ENCODE measurements around the gene GAB1. TPM values are rescaled to one million over a fixed set of nuclear protein-coding genes. Genes with fewer than 3 reads are reported as not detected.
"Not testable (repeated sequence)": the region's sequence is repeated elsewhere in the genome, so short reads cannot be mapped to it uniquely, and the experiment has no call there.

GAB1 gene
- total and polyA plus RNA-seq, 7 experiments from 2014 or later = 0.67 to 6.4 (median 2.2) TPM; not detected in 3

GRCh38 chr4:143344774-143345173 is 8.1 kb downstream of the GAB1 start:
- Mint-ChIP-seq H3K9me3 (no peaks in the 10 kb centered on the region), H3K4me3 (no peak overlapping the region), H3K4me1 (no peaks in the 10 kb centered on the region), H3K27ac (no peak overlapping the region), H3K27me3 (peaks cover 16 to 51% (median 36%) of the 10 kb centered on the region in 5 donors), H3K36me3 (no peaks in the 10 kb centered on the region)
- Histone ChIP-seq H3K36me3 (ENCODE audit: control insufficient read depth in 2 of 3, insufficient read depth in 3 of 3, low read length in 3 of 3) (no peaks in the 10 kb centered on the region), H3K27ac (ENCODE audit: low read depth, low read length) (no peak overlapping the region), H3K27me3 (ENCODE audit: control insufficient read depth in 2 of 2, insufficient read depth in 2 of 2, low read length in 2 of 2) (peaks cover 0 to 4% of the 10 kb centered on the region in 2 donors), H3K4me1 (ENCODE audit: control insufficient read depth in 2 of 2, insufficient read depth in 2 of 2, low read length in 2 of 2) (no peaks in the 10 kb centered on the region), H3K4me3 (ENCODE audit: low read length) (no peak overlapping the region), H3K9me3 (ENCODE audit: control insufficient read depth in 2 of 3, low read length in 3 of 3) (no peaks in the 10 kb centered on the region)
- ChIA-PET CTCF (no interaction called here), POLR2A (no interaction called here)
- intact Hi-C loops (cut with micrococcal nuclease) = no loop called here
- ATAC-seq = no peak
- no peak for DNase-seq

GRCh38 chr4:143345356-143345755 is 8.7 kb downstream of the GAB1 start:
- Mint-ChIP-seq H3K4me3 (no peak overlapping the region), H3K36me3 (no peaks in the 10 kb centered on the region), H3K4me1 (no peaks in the 10 kb centered on the region), H3K9me3 (no peaks in the 10 kb centered on the region), H3K27me3 (peaks cover 16 to 46% (median 30%) of the 10 kb centered on the region in 5 donors), H3K27ac (no peak overlapping the region)
- no peaks in the 10 kb centered on the region for H3K36me3 ChIP-seq (ENCODE audit: control insufficient read depth in 2 of 3, insufficient read depth in 3 of 3, low read length in 3 of 3)
- no peak overlapping the region for H3K27ac ChIP-seq (ENCODE audit: low read depth, low read length)
- ChIA-PET CTCF (no interaction called here), POLR2A (no interaction called here)
- H3K9me3 ChIP-seq (ENCODE audit: control insufficient read depth in 2 of 3, low read length in 3 of 3) = no peaks in the 10 kb centered on the region
- H3K4me1 ChIP-seq (ENCODE audit: control insufficient read depth in 2 of 2, insufficient read depth in 2 of 2, low read length in 2 of 2) = no peaks in the 10 kb centered on the region
- no peak overlapping the region for H3K4me3 ChIP-seq (ENCODE audit: low read length)
- no peak for ATAC-seq
- intact Hi-C loops (cut with micrococcal nuclease) = no loop called here
- peaks cover 0 to 4% of the 10 kb centered on the region in 2 donors for H3K27me3 ChIP-seq (ENCODE audit: control insufficient read depth in 2 of 2, insufficient read depth in 2 of 2, low read length in 2 of 2)
- DNase-seq = no peak

GRCh38 chr4:143346206-143346605 is 9.5 kb downstream of the GAB1 start:
- H3K4me3 Mint-ChIP-seq = no peak overlapping the region
- CTCF ChIA-PET = no interaction called here
- H3K27me3 Mint-ChIP-seq = peaks cover 16 to 40% (median 30%) of the 10 kb centered on the region in 5 donors
- ATAC-seq (no peak), DNase-seq (no peak)
- intact Hi-C loops (cut with micrococcal nuclease) = no loop called here
- no peaks in the 10 kb centered on the region for H3K36me3 ChIP-seq (ENCODE audit: control insufficient read depth in 2 of 3, insufficient read depth in 3 of 3, low read length in 3 of 3)
- no peak overlapping the region for H3K27ac ChIP-seq (ENCODE audit: low read depth, low read length)
- H3K4me1 ChIP-seq (ENCODE audit: control insufficient read depth in 2 of 2, insufficient read depth in 2 of 2, low read length in 2 of 2) = no peaks in the 10 kb centered on the region
- no peaks in the 10 kb centered on the region for H3K9me3 ChIP-seq (ENCODE audit: control insufficient read depth in 2 of 3, low read length in 3 of 3)
- no peaks in the 10 kb centered on the region for H3K36me3 Mint-ChIP-seq
- no peak overlapping the region for H3K4me3 ChIP-seq (ENCODE audit: low read length)
- POLR2A ChIA-PET = no interaction called here
- no peaks in the 10 kb centered on the region for H3K4me1 Mint-ChIP-seq
- no peaks in the 10 kb centered on the region for H3K9me3 Mint-ChIP-seq
- peaks cover 0 to 4% of the 10 kb centered on the region in 2 donors for H3K27me3 ChIP-seq (ENCODE audit: control insufficient read depth in 2 of 2, insufficient read depth in 2 of 2, low read length in 2 of 2)
- H3K27ac Mint-ChIP-seq = no peak overlapping the region

- Histone ChIP-seq H3K27me3 (ENCODE audit: control insufficient read depth in 2 of 2, insufficient read depth in 2 of 2, low read length in 2 of 2) (peaks cover 0 to 4% of the 10 kb centered on the region in 2 donors), H3K9me3 (ENCODE audit: control insufficient read depth in 2 of 3, low read length in 3 of 3) (no peaks in the 10 kb centered on the region), H3K36me3 (ENCODE audit: control insufficient read depth in 2 of 3, insufficient read depth in 3 of 3, low read length in 3 of 3) (no peaks in the 10 kb centered on the region), H3K4me3 (ENCODE audit: low read length) (no peak overlapping the region), H3K4me1 (ENCODE audit: control insufficient read depth in 2 of 2, insufficient read depth in 2 of 2, low read length in 2 of 2) (no peaks in the 10 kb centered on the region), H3K27ac (ENCODE audit: low read depth, low read length) (no peak overlapping the region)
- H3K4me1 Mint-ChIP-seq = no peaks in the 10 kb centered on the region
- H3K27ac Mint-ChIP-seq = no peak overlapping the region
- no peak overlapping the region for H3K4me3 Mint-ChIP-seq
- intact Hi-C loops (cut with micrococcal nuclease) = no loop called here
- CTCF ChIA-PET = no interaction called here
- H3K27me3 Mint-ChIP-seq = peaks cover 16 to 38% (median 29%) of the 10 kb centered on the region in 5 donors
- ATAC-seq (no peak), DNase-seq (no peak)
- H3K9me3 Mint-ChIP-seq = no peaks in the 10 kb centered on the region
- H3K36me3 Mint-ChIP-seq = no peaks in the 10 kb centered on the region
- POLR2A ChIA-PET = no interaction called here
Measured at GRCh38 chr4:143347484-143348111, 10.9 kb downstream of the GAB1 start.

GRCh38 chr4:143348233-143349077 is 11.8 kb downstream of the GAB1 start:
- H3K9me3 ChIP-seq (ENCODE audit: control insufficient read depth in 2 of 3, low read length in 3 of 3) = no peaks in the 10 kb centered on the region
- Mint-ChIP-seq H3K9me3 (no peaks in the 10 kb centered on the region), H3K36me3 (no peaks in the 10 kb centered on the region), H3K4me3 (no peak overlapping the region), H3K4me1 (no peaks in the 10 kb centered on the region), H3K27ac (no peak overlapping the region), H3K27me3 (peaks cover 12 to 37% (median 26%) of the 10 kb centered on the region in 5 donors)
- CTCF ChIA-PET = no interaction called here
- no peaks in the 10 kb centered on the region for H3K36me3 ChIP-seq (ENCODE audit: control insufficient read depth in 2 of 3, insufficient read depth in 3 of 3, low read length in 3 of 3)
- DNase-seq (no peak), ATAC-seq (no peak)
- no peak overlapping the region for H3K4me3 ChIP-seq (ENCODE audit: low read length)
- intact Hi-C loops (cut with micrococcal nuclease) = no loop called here
- POLR2A ChIA-PET = no interaction called here
- H3K27ac ChIP-seq (ENCODE audit: low read depth, low read length) = no peak overlapping the region
- no peaks in the 10 kb centered on the region for H3K4me1 ChIP-seq (ENCODE audit: control insufficient read depth in 2 of 2, insufficient read depth in 2 of 2, low read length in 2 of 2)
- H3K27me3 ChIP-seq (ENCODE audit: control insufficient read depth in 2 of 2, insufficient read depth in 2 of 2, low read length in 2 of 2) = peaks cover 0 to 4% of the 10 kb centered on the region in 2 donors

- H3K4me1 Mint-ChIP-seq; H3K36me3 ChIP-seq (ENCODE audit: control insufficient read depth in 2 of 3, insufficient read depth in 3 of 3, low read length in 3 of 3); H3K9me3 Mint-ChIP-seq; H3K27me3 ChIP-seq (ENCODE audit: control insufficient read depth in 2 of 2, insufficient read depth in 2 of 2, low read length in 2 of 2); H3K9me3 ChIP-seq (ENCODE audit: control insufficient read depth in 2 of 3, low read length in 3 of 3); ATAC-seq; CTCF ChIA-PET; H3K4me1 ChIP-seq (ENCODE audit: control insufficient read depth in 2 of 2, insufficient read depth in 2 of 2, low read length in 2 of 2); POLR2A ChIA-PET; H3K27ac ChIP-seq (ENCODE audit: low read depth, low read length); DNase-seq; H3K36me3 Mint-ChIP-seq; H3K4me3 ChIP-seq (ENCODE audit: low read length); H3K27ac Mint-ChIP-seq; H3K4me3 Mint-ChIP-seq: not testable (repeated sequence)
- intact Hi-C loops (cut with micrococcal nuclease) = loop anchor here in 1 of 2 donors (10.0 kb wide), 1 partner anchor 165 kb away; the partner anchor contains the start of gene USP38
- peaks cover 4 to 36% (median 18%) of the 10 kb centered on the region in 5 donors for H3K27me3 Mint-ChIP-seq
Measured at GRCh38 chr4:143349858-143350527, 13.3 kb downstream of the GAB1 start.
